ENCODE data around the gene IPO11.

The IPO11 gene

GRCh38 chr5:62412549-62413329, at the start of gene IPO11:
Gene IPO11, plus strand, starts transcription at chr5:62412763. Its CDS starts 24,517 bp downstream, at chr5:62437280.
- DNase-seq (ENCODE audit: low read depth), result peak; percentile 98

- DNase-seq (ENCODE audit: low read depth), result no peak
Observed at GRCh38 chr5:62369039-62369438, 43.5 kb upstream of the IPO11 start.

- no peak for DNase-seq (ENCODE audit: low read depth)
Observed at GRCh38 chr5:62371409-62371808, 41.2 kb upstream of the IPO11 start.

GRCh38 chr5:62372600-62372999, 40.0 kb upstream of the IPO11 start:
- DNase-seq (ENCODE audit: low read depth), result no peak

- DNase-seq (ENCODE audit: low read depth), result no peak
Observed at GRCh38 chr5:62373382-62373781, 39.2 kb upstream of the IPO11 start.

- DNase-seq (ENCODE audit: low read depth), result no peak
Observed at GRCh38 chr5:62374090-62374489, 38.5 kb upstream of the IPO11 start.

- no peak for DNase-seq (ENCODE audit: low read depth)
Observed at GRCh38 chr5:62375627-62376026, 36.9 kb upstream of the IPO11 start.

- DNase-seq (ENCODE audit: low read depth), result no peak
Observed at GRCh38 chr5:62376064-62376463, 36.5 kb upstream of the IPO11 start.

GRCh38 chr5:62385131-62385530, 27.4 kb upstream of the IPO11 start:
- no peak for DNase-seq (ENCODE audit: low read depth)

- no peak for DNase-seq (ENCODE audit: low read depth)
Observed at GRCh38 chr5:62385816-62386400, 26.7 kb upstream of the IPO11 start.

GRCh38 chr5:62386824-62387223, 25.7 kb upstream of the IPO11 start:
- no peak for DNase-seq (ENCODE audit: low read depth)

- DNase-seq (ENCODE audit: low read depth), result no peak
Observed at GRCh38 chr5:62395210-62395950, 17.2 kb upstream of the IPO11 start.

GRCh38 chr5:62403411-62404250, 8.9 kb upstream of the IPO11 start, which contains the start of gene DIMT1:
Gene DIMT1, minus strand, starts transcription at chr5:62403905. Its CDS starts 133 bp downstream, at chr5:62403772.
- peak; percentile 92 for DNase-seq (ENCODE audit: low read depth)

GRCh38 chr5:62413711-62414110, 1.1 kb downstream of the IPO11 start:
- DNase-seq (ENCODE audit: low read depth), result no peak

- no peak for DNase-seq (ENCODE audit: low read depth)
Observed at GRCh38 chr5:62418462-62419076, 6.0 kb downstream of the IPO11 start.

GRCh38 chr5:62419609-62420008, 7.0 kb downstream of the IPO11 start:
- DNase-seq (ENCODE audit: low read depth), result no peak

GRCh38 chr5:62421414-62421813, 8.9 kb downstream of the IPO11 start:
- DNase-seq (ENCODE audit: low read depth), result no peak

GRCh38 chr5:62424763-62425162, 12.2 kb downstream of the IPO11 start:
- DNase-seq (ENCODE audit: low read depth), result no peak

- DNase-seq (ENCODE audit: low read depth), result no peak
Observed at GRCh38 chr5:62431735-62432620, 19.4 kb downstream of the IPO11 start.

- DNase-seq (ENCODE audit: low read depth), result no peak
Observed at GRCh38 chr5:62432621-62433064, 20.1 kb downstream of the IPO11 start.

All from activated T-cell treated with anti-CD3 and anti-CD28 coated beads for 48 hours (primary cell).